ENCODE data around the gene ARHGAP22.
A peak's percentile ranks its signal among the peaks of the same experiment; 100 is the strongest.

Gene ARHGAP22

DNA sequence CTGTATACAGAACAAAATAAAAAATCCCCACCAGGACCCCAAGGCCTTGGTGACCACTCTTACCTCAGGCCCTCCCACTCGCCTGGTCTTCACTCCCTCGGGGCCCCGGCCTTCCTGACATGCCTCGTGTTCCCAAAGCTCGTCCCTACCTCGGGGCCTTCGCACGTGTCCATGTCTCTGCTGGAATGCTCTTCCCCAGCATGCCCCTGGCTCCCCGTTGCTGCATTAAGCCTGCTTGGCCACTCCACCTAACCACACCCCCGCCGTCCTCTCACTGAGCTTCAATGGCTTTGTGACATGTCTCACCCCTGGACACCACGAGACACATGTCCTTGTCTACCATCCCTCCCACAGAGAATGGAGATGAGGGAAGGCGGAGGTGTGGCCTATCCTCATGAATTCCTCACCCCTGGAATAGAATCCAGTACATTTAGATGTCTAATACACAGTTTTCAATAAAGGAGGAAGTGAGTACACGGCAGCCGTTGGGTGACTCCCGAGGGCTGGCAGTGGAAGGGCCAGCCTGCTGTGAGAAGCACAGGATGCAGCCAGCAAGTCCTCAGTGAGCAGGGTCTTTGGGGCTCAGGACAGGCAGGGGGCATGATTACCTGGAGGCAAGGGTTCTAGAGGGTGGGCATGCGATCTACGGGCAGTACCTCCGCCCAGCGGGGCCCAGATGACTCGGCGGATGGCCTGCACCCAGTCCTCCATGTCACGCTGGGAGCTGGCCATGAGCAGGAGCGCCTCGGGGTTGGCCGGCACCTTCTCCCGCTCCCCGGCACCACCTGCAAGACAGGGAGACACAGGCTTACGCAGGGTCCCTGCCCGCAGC, 125.7 kb downstream of the ARHGAP22 start:
- no peak for DNase-seq (ENCODE audit: low read depth, low spot score)

DNA sequence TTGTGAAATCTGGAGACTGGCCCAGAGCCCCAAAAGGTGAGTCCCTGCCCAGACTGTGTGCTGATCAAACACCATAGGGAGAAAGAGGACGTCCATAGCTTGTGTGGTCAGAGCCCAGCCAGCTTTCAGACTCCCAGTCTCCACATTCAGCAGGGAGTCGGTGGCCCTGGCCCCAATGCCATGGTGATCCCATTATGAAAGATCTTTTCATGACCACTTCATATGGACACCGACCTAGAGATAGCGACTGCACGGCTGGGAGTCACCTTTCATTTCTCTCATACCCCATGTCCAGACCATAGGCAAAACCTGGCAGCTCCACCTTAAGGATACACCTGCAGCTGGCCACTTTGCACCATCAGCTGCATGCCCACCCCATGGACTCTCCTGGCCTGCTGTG, 126.4 kb downstream of the ARHGAP22 start:
- DNase-seq (ENCODE audit: low read depth, low spot score), result no peak

DNA sequence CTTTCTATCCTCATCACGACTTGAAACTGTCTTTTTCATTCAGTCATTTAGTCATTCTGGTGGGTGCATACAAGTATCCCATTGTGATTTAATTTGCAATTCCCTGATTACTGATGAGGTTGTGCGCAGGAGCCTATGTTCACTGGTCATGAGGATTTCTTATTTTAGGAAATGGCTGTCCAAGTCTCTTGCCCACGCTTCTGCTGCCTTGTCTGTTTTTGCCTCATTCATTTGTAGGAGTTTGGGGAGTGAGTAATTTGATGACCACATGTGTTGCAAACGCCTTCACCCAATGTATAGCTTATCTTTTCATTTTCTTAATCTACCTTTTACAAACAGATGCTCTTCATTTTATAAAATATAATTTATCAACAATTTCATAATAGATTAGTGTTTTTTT, 127.3 kb downstream of the ARHGAP22 start:
- no peak for DNase-seq (ENCODE audit: low read depth, low spot score)

DNA sequence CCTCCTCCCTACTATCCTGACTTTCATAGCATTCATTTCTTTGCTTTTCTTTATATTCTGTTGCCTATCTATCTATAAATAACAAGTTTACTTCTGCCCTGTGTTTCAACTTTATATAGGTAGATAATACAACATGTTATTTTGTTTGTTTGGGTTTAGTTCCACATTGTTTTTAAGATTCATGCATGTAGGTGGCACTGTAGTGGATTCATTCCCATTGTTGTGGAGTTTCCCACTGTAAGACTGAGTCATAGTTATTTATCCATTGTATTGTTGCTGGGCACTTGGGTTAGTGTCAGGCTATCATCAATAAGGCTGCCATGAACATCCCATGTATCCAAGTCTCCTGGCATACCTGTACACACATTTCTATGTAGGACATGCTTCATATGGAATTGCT, 127.7 kb downstream of the ARHGAP22 start:
- DNase-seq (ENCODE audit: low read depth, low spot score), result no peak

DNA sequence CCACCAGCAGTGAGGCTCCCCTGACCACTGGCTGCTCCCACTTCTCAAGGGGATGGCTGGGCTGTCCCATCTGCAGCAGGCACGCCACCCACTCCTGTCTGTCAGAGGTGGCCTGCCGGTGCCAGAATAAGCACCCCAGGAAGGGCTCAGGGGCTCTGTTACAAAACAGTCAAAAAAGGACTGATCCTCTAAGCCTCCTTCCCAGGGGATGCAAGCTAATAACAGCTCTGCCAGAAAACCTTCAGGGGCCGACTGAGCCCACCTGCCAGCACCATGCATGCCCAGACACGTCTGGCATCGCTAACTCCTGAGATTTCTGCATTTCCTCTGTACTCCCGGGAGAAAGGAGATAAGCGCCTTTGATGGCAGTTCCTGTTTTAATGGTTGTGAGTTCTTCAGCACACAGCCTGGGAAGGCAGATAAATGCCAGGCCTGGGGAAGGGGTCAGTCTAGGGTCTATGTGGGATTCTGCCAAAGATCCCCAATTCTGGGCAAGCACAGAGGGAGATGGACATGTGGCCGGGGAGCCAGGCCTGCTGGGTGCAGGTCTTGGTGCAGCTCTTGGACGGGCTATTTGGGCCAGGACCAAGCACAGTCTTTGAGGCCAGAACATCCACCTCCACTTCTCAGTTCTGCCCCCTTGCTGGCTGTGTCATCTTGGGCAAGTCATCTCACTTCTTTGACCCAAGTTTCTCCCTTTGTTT, 128.4 kb downstream of the ARHGAP22 start:
- peak; percentile 55 for DNase-seq (ENCODE audit: low read depth, low spot score)

DNA sequence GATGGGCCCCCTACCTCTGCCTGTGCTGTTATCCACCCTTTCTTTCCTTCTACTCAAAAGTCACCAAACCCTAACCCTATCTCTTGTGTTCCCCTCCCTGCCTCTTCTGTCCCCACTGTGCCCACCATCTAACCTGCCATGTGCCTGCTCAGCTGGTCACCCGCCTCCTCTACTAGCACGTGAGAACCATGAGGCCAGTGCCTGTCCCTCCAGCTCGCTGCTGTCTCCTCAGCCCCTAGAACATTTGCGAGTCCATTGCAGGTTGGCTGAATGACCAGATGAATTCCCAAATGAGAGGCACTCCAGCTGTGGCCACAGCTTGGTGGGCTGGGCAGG, 129.0 kb downstream of the ARHGAP22 start:
- DNase-seq (ENCODE audit: low read depth, low spot score), result no peak

DNA sequence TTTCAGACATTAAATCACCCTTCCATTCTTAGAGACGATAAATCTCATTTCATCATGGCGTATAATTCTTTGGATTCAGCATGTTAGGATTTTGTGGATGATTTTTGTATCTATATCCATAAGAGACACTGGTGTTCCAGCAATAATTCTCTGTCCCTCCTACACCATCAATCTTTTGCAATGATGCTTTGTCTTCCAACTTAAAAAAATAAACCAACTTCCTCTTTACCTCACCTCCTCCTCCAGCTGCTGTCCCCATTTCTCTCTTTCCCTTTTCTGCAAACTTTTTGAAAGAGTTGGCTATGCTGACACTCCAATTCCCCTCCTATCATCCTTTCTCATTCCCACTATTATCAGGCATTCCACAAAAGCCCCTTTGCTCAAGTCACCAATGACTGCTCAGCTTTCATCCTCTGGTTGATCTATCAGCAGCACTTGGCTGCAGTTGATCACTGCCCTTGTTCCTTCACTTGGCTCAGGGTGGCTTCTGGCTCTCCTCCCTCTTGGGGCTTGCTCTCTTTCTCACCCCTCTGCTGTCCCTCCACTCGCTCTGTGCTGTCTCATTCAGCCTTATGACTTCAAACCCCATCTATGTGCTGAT, 130.0 kb downstream of the ARHGAP22 start:
- no peak for DNase-seq (ENCODE audit: low read depth, low spot score)

DNA sequence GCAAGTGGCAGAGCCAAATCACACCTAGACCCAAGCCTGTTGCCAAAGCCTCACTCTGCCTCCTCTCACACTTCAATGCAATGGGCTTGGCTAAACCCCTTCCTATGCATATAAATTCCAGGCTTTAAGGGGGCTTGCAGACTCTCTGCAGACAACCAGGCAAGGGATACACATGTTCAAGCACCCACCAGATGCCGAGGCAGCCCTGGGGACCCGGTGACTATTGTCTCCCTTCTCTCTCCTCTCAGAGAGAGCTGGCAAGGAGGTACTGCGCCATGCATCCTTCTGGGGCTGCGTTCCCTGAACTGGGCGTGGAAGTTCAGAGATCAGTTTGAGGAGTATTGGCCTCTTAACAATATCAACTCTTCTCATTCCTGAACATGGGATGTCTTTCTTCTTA, 131.2 kb downstream of the ARHGAP22 start:
- DNase-seq (ENCODE audit: low read depth, low spot score), result no peak

DNA sequence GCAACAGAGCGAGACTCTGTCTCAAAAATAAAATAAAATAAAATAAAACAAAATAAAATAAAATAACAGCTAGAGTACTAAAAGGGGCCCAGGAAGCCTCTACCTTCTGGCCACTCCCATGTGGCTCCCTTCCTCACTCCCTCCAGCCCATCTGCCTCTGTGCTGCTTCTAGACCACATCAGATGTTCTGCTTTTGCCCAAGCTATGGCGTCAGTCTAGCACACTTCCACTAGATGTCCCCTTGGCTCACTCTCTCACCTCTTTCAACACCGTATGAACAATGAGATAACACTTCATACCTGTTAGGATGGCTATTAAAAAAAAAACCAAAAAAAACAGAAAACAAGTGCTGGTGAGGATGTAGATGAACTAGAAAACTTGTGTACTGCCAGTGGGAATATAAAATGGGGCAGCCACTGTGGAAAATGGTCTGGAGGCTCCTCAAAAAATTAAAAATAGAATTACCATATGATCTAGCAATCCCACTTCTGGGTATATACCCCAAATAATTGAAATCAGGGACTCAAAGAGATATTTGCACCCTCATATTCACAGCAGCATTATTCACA, 132.3 kb downstream of the ARHGAP22 start:
- DNase-seq (ENCODE audit: low read depth, low spot score), result no peak

DNA sequence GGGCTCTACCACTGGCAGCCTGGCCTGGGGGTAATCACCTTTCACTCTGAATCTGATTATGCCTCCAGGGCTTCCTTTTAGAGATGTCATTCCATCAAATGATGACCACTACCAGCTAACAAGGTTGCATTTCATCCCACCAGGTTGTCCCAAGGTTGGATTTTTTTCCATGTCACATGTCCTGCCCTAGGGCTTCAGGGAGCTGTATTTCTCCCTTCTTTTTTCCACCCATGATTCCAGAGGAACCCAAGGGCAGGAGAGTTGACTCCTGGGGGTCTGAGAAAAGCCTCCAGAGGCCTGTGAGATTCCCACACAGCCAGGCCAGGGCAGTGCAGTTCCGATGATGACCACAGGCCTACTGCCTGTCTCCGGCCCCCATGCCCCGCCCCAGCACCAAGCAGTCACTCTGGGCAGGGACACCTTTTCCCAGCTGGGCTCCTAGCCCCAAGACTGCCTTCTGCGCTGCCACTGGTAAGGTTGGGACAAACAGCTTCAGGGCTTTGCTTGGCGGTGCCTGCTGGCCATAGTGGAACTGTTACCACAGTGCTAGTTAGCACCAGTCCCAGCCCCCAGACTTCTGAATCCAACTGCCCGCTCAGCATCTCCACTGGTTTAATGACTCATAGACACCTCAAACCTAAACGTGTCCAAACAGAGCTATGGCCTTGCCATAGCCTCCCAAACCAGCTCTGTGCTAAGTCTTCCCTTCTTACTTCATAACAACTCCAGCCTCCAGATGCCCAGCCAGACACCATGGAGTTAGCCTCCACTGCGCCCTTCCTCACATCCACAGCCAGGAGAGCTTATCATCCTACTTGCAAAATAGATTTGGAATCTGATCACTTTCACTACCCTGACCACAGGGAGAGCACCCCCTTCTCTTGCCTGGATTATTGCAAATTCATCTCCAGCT, 133.7 kb downstream of the ARHGAP22 start:
- no peak for DNase-seq (ENCODE audit: low read depth, low spot score)

DNA sequence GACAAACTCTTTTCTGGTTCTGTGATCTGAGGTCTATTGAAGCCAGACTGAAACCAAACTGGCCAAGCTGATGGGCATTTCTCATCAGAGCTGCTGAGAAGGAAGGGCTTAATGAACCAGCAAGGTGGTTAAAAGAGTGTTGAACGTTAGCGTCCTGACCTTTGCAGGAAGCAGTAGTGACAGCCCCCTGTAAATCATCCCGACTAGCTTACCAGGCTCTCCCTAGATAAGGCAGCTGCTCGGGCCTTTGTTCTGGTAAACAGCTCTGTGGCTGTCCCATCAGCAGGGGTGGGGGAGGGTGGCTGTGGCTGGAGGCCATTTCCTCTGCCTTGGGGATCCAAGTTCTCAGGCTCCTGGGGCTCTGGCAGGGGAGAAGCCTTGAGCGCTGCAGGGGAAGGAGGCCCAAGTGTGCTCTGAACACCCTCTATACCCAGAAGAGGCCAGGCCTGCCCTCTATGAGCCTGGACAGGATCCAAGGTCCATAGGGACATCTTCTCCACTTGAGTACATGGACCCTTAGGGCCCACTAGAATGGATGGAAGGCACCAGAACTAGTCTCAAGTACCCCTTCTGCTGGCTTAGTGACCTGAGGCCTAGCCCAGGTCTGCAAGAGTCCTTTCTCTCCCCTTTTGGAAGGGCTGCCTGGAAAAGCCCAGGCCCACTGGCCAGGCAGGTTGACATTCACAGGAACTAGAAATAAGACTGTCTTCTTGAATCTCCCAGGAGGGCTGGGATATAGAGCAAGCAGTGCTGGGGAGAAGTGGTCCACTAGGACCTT, 134.6 kb downstream of the ARHGAP22 start:
- DNase-seq (ENCODE audit: low read depth, low spot score), result peak; percentile 83

DNA sequence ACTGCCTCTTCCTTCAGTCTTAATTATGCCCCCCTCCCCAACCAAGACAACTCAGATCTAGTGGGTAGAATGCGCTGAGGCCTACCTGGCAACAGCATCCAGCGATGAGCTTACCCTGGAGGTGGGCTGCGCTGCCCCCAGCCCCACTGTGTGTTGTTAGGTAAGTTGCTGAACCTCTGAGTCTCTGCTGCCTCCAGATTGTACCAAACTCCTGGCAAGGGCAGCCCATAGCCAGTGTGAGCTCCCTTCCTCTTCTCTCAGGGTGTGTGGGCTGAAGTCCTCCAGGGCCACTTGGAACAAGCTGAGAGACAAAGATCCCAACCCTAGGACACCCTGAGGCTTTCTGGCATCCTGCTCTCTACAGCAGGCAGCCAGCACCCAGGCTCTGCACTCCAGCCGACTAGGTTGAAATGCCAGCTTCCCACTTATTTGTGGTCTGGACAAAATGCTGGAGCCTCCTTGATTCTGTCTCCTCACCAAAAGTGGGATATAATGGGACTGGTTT, 135.3 kb downstream of the ARHGAP22 start:
- no peak for DNase-seq (ENCODE audit: low read depth, low spot score)

DNA sequence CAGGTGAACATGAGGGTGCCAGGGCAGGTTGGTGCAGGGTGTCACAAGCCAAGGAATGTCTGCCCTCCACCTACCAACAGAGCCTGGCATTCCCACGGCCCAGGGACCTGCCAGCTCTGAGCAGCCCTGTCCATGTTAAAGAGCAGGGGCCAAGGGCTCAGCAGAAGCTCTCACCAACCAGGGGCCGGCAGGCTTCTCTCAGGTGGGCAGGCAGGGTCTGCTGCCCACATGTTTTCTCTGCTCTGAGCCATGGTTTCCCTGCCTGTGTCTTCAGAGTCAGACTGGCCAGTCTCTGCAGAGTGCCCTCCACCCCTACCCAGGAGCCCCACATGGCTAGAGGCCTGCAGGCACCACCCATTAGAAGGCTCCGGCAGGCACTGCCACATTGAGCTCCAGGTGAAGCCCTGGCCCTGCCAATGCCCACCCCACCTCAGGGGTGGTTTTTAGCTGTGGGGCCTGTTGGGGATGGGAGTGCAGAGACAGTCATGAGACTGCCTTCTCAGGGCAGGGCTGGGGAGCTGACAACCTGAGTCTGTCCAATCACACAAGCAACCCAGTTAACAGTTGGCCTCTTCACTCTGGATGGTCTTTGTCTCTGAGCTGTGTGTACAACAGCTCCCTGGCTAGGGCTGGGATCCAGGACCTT, 135.9 kb downstream of the ARHGAP22 start:
- DNase-seq (ENCODE audit: low read depth, low spot score), result no peak

DNA sequence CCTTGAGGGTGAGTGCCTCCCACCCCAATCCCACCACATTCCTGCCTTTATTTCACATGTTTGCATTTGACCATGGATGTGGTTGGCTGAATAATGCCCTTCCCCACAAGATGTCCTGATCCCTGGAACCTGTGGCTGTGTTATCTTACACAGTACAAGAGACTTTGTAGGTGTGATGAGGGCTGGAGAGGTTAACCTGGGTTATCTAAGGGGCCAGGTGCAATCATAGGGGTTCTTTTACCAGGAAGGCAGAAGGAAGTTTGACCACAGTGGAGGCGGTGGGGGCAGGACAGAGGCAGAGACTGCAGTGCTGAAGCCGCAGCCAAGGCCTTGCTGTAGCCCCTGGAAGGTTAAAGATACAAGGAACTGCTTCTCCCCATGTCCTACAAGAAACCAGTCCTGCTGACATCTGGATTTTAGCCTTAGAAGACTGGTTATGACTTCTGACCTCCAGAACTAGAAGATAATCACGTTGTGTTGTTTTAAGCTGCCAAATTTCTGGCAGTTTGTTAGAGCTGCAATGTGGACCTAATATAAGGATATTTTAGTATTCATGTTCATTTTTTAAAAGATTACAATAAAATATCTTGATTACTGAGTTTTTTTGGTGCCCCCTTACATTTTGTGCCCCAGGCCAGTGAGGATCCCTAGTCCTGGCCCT, 136.6 kb downstream of the ARHGAP22 start:
- no peak for DNase-seq (ENCODE audit: low read depth, low spot score)

DNA sequence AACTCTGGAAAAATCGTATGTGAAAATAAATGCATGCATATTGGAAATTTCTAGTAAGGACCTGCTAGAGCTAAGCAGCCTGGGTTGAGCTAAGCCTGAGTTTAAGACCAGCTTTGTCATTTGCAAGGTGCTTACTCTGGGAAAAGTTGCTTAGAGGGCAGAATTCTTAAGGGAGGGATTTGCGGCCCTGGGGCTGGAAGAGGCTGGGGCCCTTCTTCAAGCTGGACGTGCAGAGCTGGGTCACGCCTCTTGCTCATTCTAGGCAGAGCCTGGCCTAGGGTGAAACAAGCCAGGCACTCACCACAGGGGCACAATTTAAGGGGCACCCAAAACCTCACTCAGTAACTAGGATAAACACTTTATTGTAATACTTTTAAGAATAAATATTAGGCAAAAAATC, 137.2 kb downstream of the ARHGAP22 start:
- peak; percentile 74 for DNase-seq (ENCODE audit: low read depth, low spot score)

DNA sequence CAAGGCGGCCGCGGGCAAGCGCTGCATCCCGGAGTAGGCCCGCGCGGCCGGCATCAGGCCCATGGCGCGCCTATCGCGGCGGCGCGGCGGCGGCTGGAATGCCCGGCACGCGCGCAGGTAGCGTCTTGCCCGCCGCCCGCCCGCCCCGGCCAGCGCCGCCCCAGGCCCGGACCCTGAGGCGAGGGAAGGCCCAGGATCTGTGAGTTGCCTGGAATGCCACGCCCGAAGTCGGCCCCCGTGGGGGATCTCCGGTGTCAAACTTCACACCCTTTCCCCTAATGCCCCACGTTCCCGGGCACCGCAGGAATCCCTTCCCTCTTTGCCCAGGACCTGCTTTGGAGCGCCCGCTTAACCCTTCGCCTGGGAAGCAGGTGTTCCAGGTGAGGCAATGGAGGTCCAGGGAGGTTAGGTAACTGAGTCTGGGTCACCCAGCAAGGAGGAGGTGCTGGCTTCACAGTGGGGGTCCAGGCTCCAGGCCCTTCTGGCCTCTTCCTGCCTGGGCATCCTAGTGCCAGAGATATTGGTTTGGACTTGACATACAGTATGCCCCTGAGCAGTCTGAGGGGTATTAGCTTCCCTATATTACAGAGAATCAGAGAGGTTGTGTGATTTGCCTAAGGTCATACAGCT, 138.1 kb downstream of the ARHGAP22 start:
- peak; percentile 45 for DNase-seq (ENCODE audit: low read depth, low spot score)

DNA sequence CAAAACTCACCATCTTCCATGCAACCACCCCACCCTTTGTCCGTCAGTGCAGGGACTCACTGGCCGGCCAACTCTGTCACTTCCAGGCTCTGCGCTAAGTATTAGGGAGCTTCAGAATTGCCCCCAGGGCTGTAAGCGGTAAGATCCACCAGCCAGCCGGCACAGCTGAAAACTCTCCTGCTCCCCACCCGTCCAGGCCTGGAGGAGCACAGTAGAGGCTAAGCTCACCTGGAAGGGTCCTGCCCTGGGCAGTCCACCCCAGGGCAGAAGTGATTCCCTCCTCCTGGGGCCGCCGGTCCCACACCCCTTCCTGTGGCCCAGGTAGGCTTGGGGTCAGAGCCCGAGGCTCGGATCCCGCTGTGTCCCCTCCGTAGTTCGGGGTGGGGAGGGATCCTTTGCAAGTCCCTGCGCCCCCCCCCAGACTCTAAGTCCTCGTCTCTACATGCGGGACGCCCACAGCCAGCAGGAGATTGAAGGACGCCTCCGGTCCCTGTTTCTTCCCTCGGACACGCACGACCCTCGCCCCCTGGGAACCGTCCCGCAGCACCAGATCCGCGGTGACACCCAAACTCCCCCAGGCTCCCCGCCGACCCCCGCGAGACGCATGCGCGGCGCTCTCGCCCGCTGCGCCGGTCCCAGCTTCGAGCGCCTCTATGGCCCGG, 138.9 kb downstream of the ARHGAP22 start:
- peak; percentile 59 for DNase-seq (ENCODE audit: low read depth, low spot score)
